Neural progenitor cell (in vitro differentiated cells): ENCODE results near the gene FOXI3. TPM values are rescaled to one million over a fixed set of nuclear protein-coding genes. Genes with fewer than 3 reads are reported as not detected.
"Not testable (repeated sequence)": the region's sequence is repeated elsewhere in the genome, so short reads cannot be mapped to it uniquely, and the experiment has no call there.

Experiments used
- DNase-seq: peaks from one replicate; pipeline ENCODE4 v3.0.0-alpha.2; 2016; ENCODE audit warnings: low spot score
- H2AFZ ChIP-seq: fragments of 200-600 bp; sonication (generic); replicated peaks from 2 replicates; pipeline ENCODE4 v1.6.1; 2016; ENCODE audit warnings: antibody characterized with exemption
- H3F3A ChIP-seq: fragments of 200-600 bp; sonication (generic); 2 replicates; pipeline ENCODE4 v1.6.1; 2016; ENCODE audit warnings: antibody characterized with exemption, low read depth
- H3K27ac ChIP-seq: fragments of 200-600 bp; sonication (generic); 2 replicates; pipeline ENCODE4 v1.5.1; 2016; ENCODE audit warnings: mild to moderate bottlenecking
- H3K27me3 ChIP-seq: fragments of 200-600 bp; sonication (generic); 2 replicates; pipeline ENCODE4 v1.6.1; 2016; ENCODE audit warnings: mild to moderate bottlenecking, moderate library complexity
- H3K36me3 ChIP-seq: fragments of 200-600 bp; sonication (generic); 2 replicates; pipeline ENCODE4 v1.5.1; 2016
- H3K4me1 ChIP-seq: fragments of 200-600 bp; sonication (generic); 2 replicates; pipeline ENCODE4 v1.6.1; 2016; ENCODE audit warnings: mixed run types
- H3K4me2 ChIP-seq: fragments of 200-600 bp; sonication (generic); 2 replicates; pipeline ENCODE4 v1.6.1; 2016
- H3K4me3 ChIP-seq: fragments of 200-600 bp; sonication (generic); 2 replicates; pipeline ENCODE4 v1.5.1; 2016
- H3K79me2 ChIP-seq: fragments of 200-600 bp; sonication (generic); 2 replicates; pipeline ENCODE4 v1.6.1; 2016; ENCODE audit warnings: low read depth
- H3K9ac ChIP-seq: fragments of 200-600 bp; sonication (generic); 2 replicates; pipeline ENCODE4 v1.6.1; 2016
- H3K9me3 ChIP-seq: fragments of 200-600 bp; sonication (generic); 2 replicates; pipeline ENCODE4 v1.5.1; 2016; ENCODE audit warnings: low read depth
- H4K20me1 ChIP-seq: fragments of 200-600 bp; sonication (generic); 2 replicates; pipeline ENCODE4 v1.6.1; 2016; ENCODE audit warnings: low read depth
- H3K27ac Mint-ChIP-seq: 3 replicates; pipeline ENCODE4 v1.8.0; 2021; ENCODE audit warnings: mixed read lengths
- H3K27me3 Mint-ChIP-seq: 2 replicates; pipeline ENCODE4 v1.8.0; 2022; ENCODE audit warnings: low read depth, mild to moderate bottlenecking, inconsistent platforms, moderate library complexity, mixed read lengths; ENCODE audit not compliant: insufficient read depth
- H3K36me3 Mint-ChIP-seq: 3 replicates; pipeline ENCODE4 v1.8.0; 2021; ENCODE audit warnings: mixed read lengths
- H3K4me1 Mint-ChIP-seq: 3 replicates; pipeline ENCODE4 v1.8.0; 2021; ENCODE audit warnings: mixed read lengths
- H3K4me3 Mint-ChIP-seq: 3 replicates; pipeline ENCODE4 v1.8.0; 2021; ENCODE audit warnings: mild to moderate bottlenecking, moderate library complexity, mixed read lengths
- H3K9me3 Mint-ChIP-seq: 3 replicates; pipeline ENCODE4 v1.8.0; 2020; ENCODE audit warnings: mixed read lengths
- EZH2 ChIP-seq: fragments of 200-600 bp; sonication (generic); IDR thresholded peaks from 2 replicates; pipeline ENCODE4 v1.6.1; 2017; ENCODE audit warnings: antibody characterized with exemption, mild to moderate bottlenecking, moderate library complexity
- EZH2phosphoT487 ChIP-seq: fragments of 200-600 bp; sonication (generic); IDR thresholded peaks from 2 replicates; pipeline ENCODE4 v1.6.1; 2017; ENCODE audit warnings: antibody characterized with exemption
- total RNA-seq: library from RNA; depleted of rRNA; stranded (reverse); fragments of >200 nt; gene quantifications from 2 replicates; pipeline ENCODE4 v1.2.3, GENCODE V29; 2015; ENCODE audit warnings: low replicate concordance
- TF ChIP-seq, protein P1 (sequence below): fragments of 200-600 bp; sonication (generic); IDR thresholded peaks from 2 replicates; pipeline ENCODE4 v1.5.1; 2017; ENCODE audit warnings: antibody characterized with exemption, mild to moderate bottlenecking

Gene FOXI3
- total RNA-seq, 1 donor from 2014 or later, result 0.51 TPM

DNA sequence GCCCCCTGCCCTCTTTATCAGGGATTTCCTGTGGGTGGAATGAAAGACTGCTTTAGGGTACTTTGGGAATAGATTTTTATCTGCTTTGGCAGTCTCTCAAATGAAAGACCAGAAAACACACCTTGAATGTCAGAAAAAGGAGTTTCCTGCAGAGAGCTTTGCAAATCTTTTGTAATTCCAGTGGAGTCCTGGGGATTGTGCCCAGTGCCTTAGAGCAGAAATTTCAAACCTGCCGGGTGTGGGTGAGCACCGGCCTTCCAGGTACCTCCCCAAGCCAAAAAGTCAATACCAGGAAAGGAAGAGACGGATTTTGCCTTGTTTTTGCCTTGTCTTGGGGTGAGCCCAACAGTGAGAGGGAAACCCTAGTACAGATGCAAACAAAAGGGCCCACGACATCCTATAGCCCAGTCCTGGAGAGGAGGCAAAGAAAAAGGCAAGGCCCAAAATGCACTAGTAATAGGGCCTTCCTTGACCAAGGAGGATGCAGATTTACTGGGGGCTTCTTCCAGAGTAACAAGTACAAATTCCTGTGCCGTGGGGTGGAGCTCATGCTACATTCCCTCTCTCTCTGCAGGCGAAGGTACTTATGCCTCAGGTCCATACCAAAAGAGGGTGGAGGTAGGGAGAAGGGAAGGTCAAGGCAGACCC is 36.4 kb downstream of the FOXI3 start:
- Histone ChIP-seq H3K79me2 (no peaks in the 10 kb centered on the region), H3K27me3 (no peaks in the 10 kb centered on the region), H3K9ac (no peak overlapping the region), H3K27ac (peak overlapping the region; percentile 54), H3K4me2 (peak overlapping the region; percentile 59), H3K9me3 (no peaks in the 10 kb centered on the region), H3K4me1 (peaks cover 36% of the 10 kb centered on the region), H3F3A (peaks cover 33% of the 10 kb centered on the region), H4K20me1 (peaks cover 5% of the 10 kb centered on the region), H2AFZ (no peak overlapping the region), H3K4me3 (peak overlapping the region; percentile 6), H3K36me3 (no peaks in the 10 kb centered on the region)
- DNase-seq, result peak; percentile 13
- no peaks in the 10 kb centered on the region for H3K9me3 Mint-ChIP-seq
- H3K4me1 Mint-ChIP-seq, result peaks cover 18% of the 10 kb centered on the region
- H3K36me3 Mint-ChIP-seq, result no peaks in the 10 kb centered on the region
- TF ChIP-seq EZH2 (no peak), EZH2phosphoT487 (no peak)
- TF ChIP-seq, protein P1, sequence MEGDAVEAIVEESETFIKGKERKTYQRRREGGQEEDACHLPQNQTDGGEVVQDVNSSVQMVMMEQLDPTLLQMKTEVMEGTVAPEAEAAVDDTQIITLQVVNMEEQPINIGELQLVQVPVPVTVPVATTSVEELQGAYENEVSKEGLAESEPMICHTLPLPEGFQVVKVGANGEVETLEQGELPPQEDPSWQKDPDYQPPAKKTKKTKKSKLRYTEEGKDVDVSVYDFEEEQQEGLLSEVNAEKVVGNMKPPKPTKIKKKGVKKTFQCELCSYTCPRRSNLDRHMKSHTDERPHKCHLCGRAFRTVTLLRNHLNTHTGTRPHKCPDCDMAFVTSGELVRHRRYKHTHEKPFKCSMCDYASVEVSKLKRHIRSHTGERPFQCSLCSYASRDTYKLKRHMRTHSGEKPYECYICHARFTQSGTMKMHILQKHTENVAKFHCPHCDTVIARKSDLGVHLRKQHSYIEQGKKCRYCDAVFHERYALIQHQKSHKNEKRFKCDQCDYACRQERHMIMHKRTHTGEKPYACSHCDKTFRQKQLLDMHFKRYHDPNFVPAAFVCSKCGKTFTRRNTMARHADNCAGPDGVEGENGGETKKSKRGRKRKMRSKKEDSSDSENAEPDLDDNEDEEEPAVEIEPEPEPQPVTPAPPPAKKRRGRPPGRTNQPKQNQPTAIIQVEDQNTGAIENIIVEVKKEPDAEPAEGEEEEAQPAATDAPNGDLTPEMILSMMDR, result no peak
- H3K27ac Mint-ChIP-seq, result no peak overlapping the region
- no peak overlapping the region for H3K4me3 Mint-ChIP-seq
- H3K27me3 Mint-ChIP-seq, result peaks cover 7% of the 10 kb centered on the region

DNA sequence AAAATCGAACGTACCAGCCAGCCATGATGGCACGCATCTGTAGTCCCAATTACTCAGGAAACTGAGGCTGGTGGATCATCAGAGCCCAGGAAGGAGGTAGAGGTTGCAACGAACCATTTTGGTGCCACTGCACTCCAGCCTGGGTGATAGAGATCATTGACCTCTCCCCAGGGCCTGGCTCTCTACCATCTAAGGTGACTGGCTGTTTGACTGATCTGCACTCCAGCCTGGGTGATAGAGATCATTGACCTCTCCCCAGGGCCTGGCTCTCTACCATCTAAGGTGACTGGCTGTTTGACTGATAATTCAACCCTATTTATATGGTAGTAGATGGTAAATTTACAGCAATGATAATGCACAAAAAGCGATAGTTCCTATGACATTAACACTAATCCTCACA is 43.6 kb downstream of the FOXI3 start:
- not testable (repeated sequence) for H3K27me3 Mint-ChIP-seq, H3K36me3 Mint-ChIP-seq, H3K27me3 ChIP-seq, H2AFZ ChIP-seq, H3K36me3 ChIP-seq, H3K4me3 ChIP-seq, H3K9ac ChIP-seq, DNase-seq, H3K27ac ChIP-seq, H3K4me1 Mint-ChIP-seq, H3K9me3 Mint-ChIP-seq, H3K27ac Mint-ChIP-seq, H3K9me3 ChIP-seq, H3K4me3 Mint-ChIP-seq, H3K4me2 ChIP-seq, H4K20me1 ChIP-seq, H3K79me2 ChIP-seq
- Histone ChIP-seq H3K4me1 (peaks cover 22% of the 10 kb centered on the region), H3F3A (peaks cover 11% of the 10 kb centered on the region)

DNA sequence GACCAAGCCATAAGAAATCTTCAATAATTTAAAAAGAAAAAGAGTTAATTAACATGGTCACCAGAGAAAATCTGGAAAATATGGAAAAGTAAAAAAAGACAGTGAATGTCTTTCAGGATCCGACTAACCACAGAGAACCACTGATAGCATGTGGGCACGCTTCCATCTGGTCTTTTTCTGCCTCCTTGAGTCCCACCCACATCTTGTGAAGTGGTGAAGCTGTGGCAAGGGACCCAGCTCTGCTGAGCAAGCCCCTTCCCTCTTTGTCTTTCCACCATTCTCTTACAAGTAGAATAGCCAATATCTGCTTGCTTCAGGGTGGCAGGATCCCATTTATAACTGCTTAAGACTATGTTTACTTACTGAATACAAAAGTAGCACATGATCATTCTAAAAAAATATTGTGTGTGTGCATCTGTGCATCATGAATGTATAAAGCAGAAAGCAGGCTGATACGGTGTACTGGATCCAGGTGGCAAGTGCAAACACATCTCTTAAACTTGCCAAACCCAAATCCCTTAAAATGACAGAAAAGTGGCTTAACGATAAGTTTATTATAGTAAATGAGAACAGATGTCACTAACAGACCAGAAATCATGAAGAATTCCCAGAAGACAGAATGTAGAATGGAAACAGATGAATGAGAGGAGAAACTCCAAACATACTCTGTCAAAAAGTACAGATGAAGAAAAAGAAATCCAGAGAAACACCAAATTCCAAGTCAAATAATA is 52.3 kb downstream of the FOXI3 start:
- no peaks in the 10 kb centered on the region for H3K36me3 Mint-ChIP-seq

More for the DNA sequence above, 52.3 kb downstream of the FOXI3 start:
- H3K4me3 ChIP-seq, result no peak overlapping the region
- H3K36me3 ChIP-seq, result no peaks in the 10 kb centered on the region
- no peaks in the 10 kb centered on the region for H3K27me3 ChIP-seq
- H3K9ac ChIP-seq, result no peak overlapping the region
- H4K20me1 ChIP-seq, result no peaks in the 10 kb centered on the region
- H3K79me2 ChIP-seq, result no peaks in the 10 kb centered on the region
- Mint-ChIP-seq H3K4me3 (no peak overlapping the region), H3K27ac (no peak overlapping the region), H3K27me3 (peaks cover 2% of the 10 kb centered on the region), H3K4me1 (peaks cover 7% of the 10 kb centered on the region), H3K9me3 (peaks cover 3% of the 10 kb centered on the region)
- H3K4me1 ChIP-seq, result peaks cover 8% of the 10 kb centered on the region
- peaks cover 5% of the 10 kb centered on the region for H3F3A ChIP-seq
- no peak overlapping the region for H3K27ac ChIP-seq
- no peaks in the 10 kb centered on the region for H3K9me3 ChIP-seq
- DNase-seq, result no peak
- TF ChIP-seq EZH2phosphoT487, result no peak
- TF ChIP-seq EZH2, result no peak
- TF ChIP-seq, protein P1, result no peak
- no peak overlapping the region for H2AFZ ChIP-seq
- H3K4me2 ChIP-seq, result no peak overlapping the region
